ENCODE measurements around the gene TAS2R10.

GRCh38 chr12:10867381-10867780 is 41.2 kb upstream of the TAS2R10 start:
- TF ChIP-seq CTCF (IDR thresholded peaks at IDR 0.05) (no peak), POLR2A (IDR thresholded peaks at IDR 0.05) (no peak)

Data from upper lobe of left lung (tissue), 4 donors.